CD4-positive, alpha-beta memory T cell (primary cell): Measurements from ENCODE around the gene FUT8. TPM values are rescaled to one million over a fixed set of nuclear protein-coding genes. Genes with fewer than 3 reads are reported as not detected.

ENCODE experiments used
- CTCF ChIA-PET: fragments of 350-600 bp; sonication (Branson Sonifier 250); formaldehyde crosslinking; loops from one replicate; lab custom pipeline; 2021; ENCODE audit warnings: inconsistent platforms; ENCODE audit not compliant: partially characterized antibody; lab: Charles Lee
- POLR2A ChIA-PET: fragments of 350-600 bp; sonication (Branson Sonifier 250); formaldehyde crosslinking; loops from one replicate; lab custom pipeline; 2021; ENCODE audit not compliant: partially characterized antibody; lab: Charles Lee
- DNase-seq, 5 donors: peaks; one replicate each; pipeline versions ENCODE4 v3.0.0 to v3.0.0-alpha.2; 2020 to 2022; ENCODE audit warnings: mixed read lengths in 1 of 5
- H3K27ac ChIP-seq: one replicate; pipeline ENCODE4 v1.7.0; 2013; ENCODE audit warnings: low read depth, low read length
- H3K27me3 ChIP-seq: 2 replicates; pipeline ENCODE4 v1.7.0; 2013; ENCODE audit warnings: mild to moderate bottlenecking, low read length, moderate library complexity; ENCODE audit not compliant: insufficient read depth
- H3K36me3 ChIP-seq: 2 replicates; pipeline ENCODE4 v1.7.0; 2013; ENCODE audit warnings: mild to moderate bottlenecking, low read length, moderate library complexity; ENCODE audit not compliant: insufficient read depth
- H3K4me1 ChIP-seq: 2 replicates; pipeline ENCODE4 v1.7.0; 2013; ENCODE audit warnings: mild to moderate bottlenecking, low read length, moderate library complexity; ENCODE audit not compliant: insufficient read depth
- H3K4me3 ChIP-seq, 2 donors: one replicate each; pipeline ENCODE4 v1.7.0; 2013; ENCODE audit warnings: low read length in 2 of 2, mild to moderate bottlenecking in 1 of 2
- H3K9me3 ChIP-seq, 2 donors: one replicate each; pipeline ENCODE4 v1.7.0; 2013; ENCODE audit warnings: low read length in 2 of 2, control low read depth in 1 of 2; ENCODE audit not compliant: control insufficient read depth in 1 of 2
- H3K27ac Mint-ChIP-seq, 7 donors: one replicate each; pipeline ENCODE4 v1.8.0; 2020 to 2021; ENCODE audit warnings: mixed read lengths in 7 of 7, mild to moderate bottlenecking in 6 of 7, inconsistent platforms in 3 of 7, moderate library complexity in 3 of 7
- H3K27me3 Mint-ChIP-seq, 2 donors: one replicate each; pipeline ENCODE4 v1.8.0; 2020 to 2021; ENCODE audit warnings: mixed read lengths in 2 of 2
- H3K36me3 Mint-ChIP-seq, 2 donors: one replicate each; pipeline ENCODE4 v1.8.0; 2020 to 2021; ENCODE audit warnings: mixed read lengths in 2 of 2, inconsistent platforms in 1 of 2, mild to moderate bottlenecking in 1 of 2
- H3K4me1 Mint-ChIP-seq, 4 donors: one replicate each; pipeline ENCODE4 v1.8.0; 2020 to 2021; ENCODE audit warnings: mixed read lengths in 4 of 4, mild to moderate bottlenecking in 1 of 4
- H3K4me3 Mint-ChIP-seq, 8 donors: one replicate each; pipeline ENCODE4 v1.8.0; 2020 to 2021; ENCODE audit warnings: mixed read lengths in 8 of 8, mild to moderate bottlenecking in 7 of 8, moderate library complexity in 6 of 8, inconsistent platforms in 3 of 8
- H3K9me3 Mint-ChIP-seq, 8 donors: one replicate each; pipeline ENCODE4 v1.8.0; 2020 to 2021; ENCODE audit warnings: mixed read lengths in 8 of 8, mild to moderate bottlenecking in 5 of 8, inconsistent platforms in 3 of 8, moderate library complexity in 1 of 8
- intact Hi-C: fragments of 100-400 bp; cut with micrococcal nuclease; formaldehyde crosslinking; loops from one replicate; pipeline ENCODE4 v1.15.1; 2023
- polyA plus RNA-seq, 2 donors: library from polyadenylated mRNA; unstranded; fragments of 300-500 nt; fragmentation: Illumina TruSeq; gene quantifications; one replicate each; pipeline ENCODE4 v1.2.3, GENCODE V29; 2021
- total RNA-seq, 2 experiments: library from RNA; stranded (reverse); gene quantifications; one replicate each; pipeline ENCODE4 v1.2.3, GENCODE V29; 2021

FUT8 gene
- total and polyA plus RNA-seq, 4 experiments from 2014 or later, result 10.6 to 51.0 (median 32.2) TPM

GRCh38 chr14:65755331-65755730 lies 342.8 kb downstream of the FUT8 start:
- Mint-ChIP-seq H3K4me1 (peaks cover 0 to 14% (median 2%) of the 10 kb centered on the region in 4 donors), H3K9me3 (peaks cover 0 to 6% (median 1%) of the 10 kb centered on the region in 8 donors), H3K27me3 (no peaks in the 10 kb centered on the region), H3K36me3 (no peaks in the 10 kb centered on the region), H3K27ac (no peak overlapping the region), H3K4me3 (no peak overlapping the region)
- Histone ChIP-seq H3K4me1 (no peaks in the 10 kb centered on the region), H3K4me3 (no peak overlapping the region), H3K27ac (no peak overlapping the region), H3K9me3 (no peaks in the 10 kb centered on the region), H3K27me3 (no peaks in the 10 kb centered on the region), H3K36me3 (no peaks in the 10 kb centered on the region)
- ChIA-PET CTCF (interaction anchor here (1.2 to 1.4 kb wide), 2 partner anchors 13 to 205 kb away, joined by 3 read pairs; no protein-coding TSS in a partner anchor), POLR2A (no interaction called here)
- intact Hi-C loops, result no loop called here
- DNase-seq, result no peak

GRCh38 chr14:65756880-65757279 lies 344.4 kb downstream of the FUT8 start:
- intact Hi-C loops, result no loop called here
- ChIA-PET POLR2A (no interaction called here), CTCF (interaction anchor here (0.6 kb wide), 1 partner anchor 68 kb away, joined by 3 read pairs; no protein-coding TSS in a partner anchor)
- no peak overlapping the region for H3K4me3 ChIP-seq
- Mint-ChIP-seq H3K4me1 (peaks cover 0 to 3% (median 1%) of the 10 kb centered on the region in 4 donors), H3K4me3 (no peak overlapping the region), H3K27ac (no peak overlapping the region), H3K27me3 (no peaks in the 10 kb centered on the region), H3K9me3 (peaks cover 0 to 11% (median 7%) of the 10 kb centered on the region in 8 donors), H3K36me3 (no peaks in the 10 kb centered on the region)
- no peak for DNase-seq
- H3K4me1 ChIP-seq, result no peaks in the 10 kb centered on the region
- no peaks in the 10 kb centered on the region for H3K9me3 ChIP-seq
- no peak overlapping the region for H3K27ac ChIP-seq
- H3K27me3 ChIP-seq, result no peaks in the 10 kb centered on the region
- no peaks in the 10 kb centered on the region for H3K36me3 ChIP-seq

DNA sequence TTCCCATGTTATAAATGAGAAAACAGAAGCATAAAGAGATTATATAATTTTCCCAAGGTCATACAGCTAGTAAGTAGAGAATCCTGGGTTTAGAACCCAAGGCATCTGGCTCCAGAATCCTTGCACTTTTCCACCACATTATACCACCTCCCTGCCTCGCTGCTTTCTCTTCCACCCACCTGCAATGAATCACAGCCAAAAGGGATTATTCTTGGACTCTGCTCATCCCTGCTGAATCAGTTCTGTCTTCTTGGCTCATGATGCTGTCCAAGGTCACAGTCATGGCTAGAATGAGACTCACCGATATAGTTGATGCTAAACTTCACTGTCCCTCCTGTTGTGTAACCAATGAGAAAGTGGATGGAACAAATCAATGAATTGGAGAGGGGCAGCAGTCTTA lies 356.6 kb downstream of the FUT8 start:
- POLR2A ChIA-PET, result no interaction called here

DNA sequence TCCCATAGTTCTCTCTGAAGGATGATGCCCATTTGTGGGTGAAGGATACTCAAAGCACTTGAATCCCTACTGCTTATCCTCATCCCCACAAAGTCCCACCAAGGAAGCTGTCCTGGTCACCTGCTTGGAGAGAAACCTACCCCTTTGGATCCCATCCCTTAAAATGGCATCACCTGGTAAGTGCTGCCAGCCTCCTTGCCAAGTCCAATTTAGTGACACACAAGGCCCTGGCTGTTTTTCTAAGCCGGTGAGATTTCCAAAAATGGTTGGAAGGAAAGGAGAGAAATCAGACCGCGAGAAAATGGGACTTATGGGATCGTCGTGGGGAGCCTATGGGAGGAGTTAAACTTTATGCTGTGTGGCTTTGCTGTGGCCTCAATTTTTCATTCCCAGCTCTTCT lies 358.2 kb downstream of the FUT8 start:
- peaks cover 0 to 4% of the 10 kb centered on the region in 2 donors for H3K36me3 Mint-ChIP-seq
- H3K27ac Mint-ChIP-seq, result no peak overlapping the region
- H3K27me3 Mint-ChIP-seq, result no peaks in the 10 kb centered on the region
- ChIA-PET CTCF (no interaction called here), POLR2A (no interaction called here)
- Histone ChIP-seq H3K9me3 (no peaks in the 10 kb centered on the region), H3K27ac (no peak overlapping the region), H3K4me1 (no peaks in the 10 kb centered on the region), H3K4me3 (no peak overlapping the region), H3K36me3 (no peaks in the 10 kb centered on the region), H3K27me3 (no peaks in the 10 kb centered on the region)
- no peaks in the 10 kb centered on the region for H3K4me1 Mint-ChIP-seq
- H3K9me3 Mint-ChIP-seq, result peaks cover 0 to 8% (median 3%) of the 10 kb centered on the region in 8 donors
- no peak overlapping the region for H3K4me3 Mint-ChIP-seq
- no peak for DNase-seq
- intact Hi-C loops, result no loop called here

More for the DNA sequence above, 356.6 kb downstream of the FUT8 start:
- peaks cover 0 to 4% of the 10 kb centered on the region in 2 donors for H3K36me3 Mint-ChIP-seq
- no peaks in the 10 kb centered on the region for H3K4me1 Mint-ChIP-seq
- H3K4me1 ChIP-seq, result no peaks in the 10 kb centered on the region
- CTCF ChIA-PET, result no interaction called here
- H3K9me3 ChIP-seq, result no peaks in the 10 kb centered on the region
- no peak for DNase-seq
- no peak overlapping the region for H3K4me3 ChIP-seq
- no peak overlapping the region for H3K4me3 Mint-ChIP-seq
- no peak overlapping the region for H3K27ac Mint-ChIP-seq
- no peak overlapping the region for H3K27ac ChIP-seq
- no peaks in the 10 kb centered on the region for H3K27me3 Mint-ChIP-seq
- H3K27me3 ChIP-seq, result no peaks in the 10 kb centered on the region
- intact Hi-C loops, result no loop called here
- H3K36me3 ChIP-seq, result no peaks in the 10 kb centered on the region
- peaks cover 0 to 8% (median 3%) of the 10 kb centered on the region in 8 donors for H3K9me3 Mint-ChIP-seq

DNA sequence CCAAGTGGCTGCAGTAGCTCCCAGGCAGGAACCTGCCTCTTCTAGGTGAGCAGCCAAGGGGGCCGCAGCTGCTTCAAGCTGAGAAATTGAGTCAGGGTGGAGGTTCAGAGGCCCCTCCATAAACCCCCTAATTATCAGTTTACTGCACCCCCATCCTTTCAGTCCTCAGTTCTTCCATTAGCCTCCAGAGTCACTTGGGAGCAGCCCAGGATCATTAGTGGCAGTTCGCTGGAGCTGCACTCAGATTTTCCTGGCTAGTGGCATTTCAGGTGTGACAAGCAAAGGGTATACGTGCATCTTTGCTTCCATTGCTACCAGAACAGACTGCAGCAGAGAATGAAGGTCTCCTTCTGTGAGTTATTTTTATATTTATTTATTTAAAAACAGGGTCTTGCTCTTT lies 358.7 kb downstream of the FUT8 start:
- H3K4me3 Mint-ChIP-seq, result no peak overlapping the region
- Histone ChIP-seq H3K27me3 (no peaks in the 10 kb centered on the region), H3K27ac (no peak overlapping the region), H3K36me3 (no peaks in the 10 kb centered on the region), H3K9me3 (no peaks in the 10 kb centered on the region), H3K4me3 (no peak overlapping the region), H3K4me1 (no peaks in the 10 kb centered on the region)
- H3K9me3 Mint-ChIP-seq, result peaks cover 0 to 8% (median 3%) of the 10 kb centered on the region in 8 donors
- H3K36me3 Mint-ChIP-seq, result peaks cover 0 to 4% of the 10 kb centered on the region in 2 donors
- ChIA-PET CTCF (no interaction called here), POLR2A (no interaction called here)
- DNase-seq, result no peak
- no peak overlapping the region for H3K27ac Mint-ChIP-seq
- no peaks in the 10 kb centered on the region for H3K27me3 Mint-ChIP-seq
- H3K4me1 Mint-ChIP-seq, result peaks cover 0 to 2% (median 0%) of the 10 kb centered on the region in 4 donors
- intact Hi-C loops, result no loop called here

DNA sequence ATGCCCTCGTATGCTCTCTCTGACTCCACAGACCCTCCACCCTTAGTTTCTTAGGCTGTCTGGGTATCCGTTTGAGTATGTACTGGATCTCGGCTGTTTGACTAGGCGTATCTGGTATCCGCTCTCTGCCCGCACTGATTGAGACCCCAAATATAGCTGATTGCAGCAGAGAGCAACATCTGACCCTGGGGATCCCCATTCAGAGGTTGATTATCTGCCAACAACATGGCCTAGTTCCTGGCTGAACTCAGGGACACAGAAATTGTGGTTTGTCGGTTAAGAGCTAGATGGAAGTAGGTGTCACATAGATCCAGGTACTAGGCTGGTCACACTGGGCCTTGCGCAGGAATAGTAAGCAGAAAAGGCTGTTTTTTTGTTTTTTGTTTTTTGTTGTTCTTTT lies 359.9 kb downstream of the FUT8 start:
- ChIA-PET POLR2A (no interaction called here), CTCF (no interaction called here)
- no peaks in the 10 kb centered on the region for H3K27me3 Mint-ChIP-seq
- H3K36me3 ChIP-seq, result no peaks in the 10 kb centered on the region
- H3K27ac Mint-ChIP-seq, result no peak overlapping the region
- intact Hi-C loops, result no loop called here
- H3K27me3 ChIP-seq, result no peaks in the 10 kb centered on the region
- H3K4me3 ChIP-seq, result no peak overlapping the region
- no peaks in the 10 kb centered on the region for H3K4me1 ChIP-seq
- no peak overlapping the region for H3K27ac ChIP-seq
- no peak for DNase-seq
- H3K9me3 Mint-ChIP-seq, result peaks cover 0 to 8% (median 3%) of the 10 kb centered on the region in 8 donors
- no peaks in the 10 kb centered on the region for H3K9me3 ChIP-seq
- no peak overlapping the region for H3K4me3 Mint-ChIP-seq
- peaks cover 0 to 4% of the 10 kb centered on the region in 2 donors for H3K36me3 Mint-ChIP-seq
- peaks cover 0 to 2% (median 0%) of the 10 kb centered on the region in 4 donors for H3K4me1 Mint-ChIP-seq

- Mint-ChIP-seq H3K9me3 (peaks cover 0 to 5% (median 2%) of the 10 kb centered on the region in 8 donors), H3K27ac (no peak overlapping the region), H3K4me3 (no peak overlapping the region), H3K4me1 (peaks cover 0 to 2% (median 0%) of the 10 kb centered on the region in 4 donors), H3K27me3 (no peaks in the 10 kb centered on the region), H3K36me3 (peaks cover 0 to 3% of the 10 kb centered on the region in 2 donors)
- H3K4me1 ChIP-seq, result no peaks in the 10 kb centered on the region
- H3K36me3 ChIP-seq, result no peaks in the 10 kb centered on the region
- DNase-seq, result no peak
- no peaks in the 10 kb centered on the region for H3K27me3 ChIP-seq
- no peak overlapping the region for H3K4me3 ChIP-seq
- intact Hi-C loops, result no loop called here
- POLR2A ChIA-PET, result no interaction called here
- no peak overlapping the region for H3K27ac ChIP-seq
- H3K9me3 ChIP-seq, result no peaks in the 10 kb centered on the region
- CTCF ChIA-PET, result no interaction called here
These were observed 360.5 kb downstream of the FUT8 start for GRCh38 chr14:65772921-65773574.
